HG03460 (cell line): Measurements from ENCODE around the gene KIF20B.

Experiments used
- ATAC-seq: cut with Tn5 transposase; IDR thresholded peaks from one replicate; pipeline ENCODE4 v1.9.1; 2021; ENCODE audit not compliant: unreplicated experiment

Gene KIF20B

DNA sequence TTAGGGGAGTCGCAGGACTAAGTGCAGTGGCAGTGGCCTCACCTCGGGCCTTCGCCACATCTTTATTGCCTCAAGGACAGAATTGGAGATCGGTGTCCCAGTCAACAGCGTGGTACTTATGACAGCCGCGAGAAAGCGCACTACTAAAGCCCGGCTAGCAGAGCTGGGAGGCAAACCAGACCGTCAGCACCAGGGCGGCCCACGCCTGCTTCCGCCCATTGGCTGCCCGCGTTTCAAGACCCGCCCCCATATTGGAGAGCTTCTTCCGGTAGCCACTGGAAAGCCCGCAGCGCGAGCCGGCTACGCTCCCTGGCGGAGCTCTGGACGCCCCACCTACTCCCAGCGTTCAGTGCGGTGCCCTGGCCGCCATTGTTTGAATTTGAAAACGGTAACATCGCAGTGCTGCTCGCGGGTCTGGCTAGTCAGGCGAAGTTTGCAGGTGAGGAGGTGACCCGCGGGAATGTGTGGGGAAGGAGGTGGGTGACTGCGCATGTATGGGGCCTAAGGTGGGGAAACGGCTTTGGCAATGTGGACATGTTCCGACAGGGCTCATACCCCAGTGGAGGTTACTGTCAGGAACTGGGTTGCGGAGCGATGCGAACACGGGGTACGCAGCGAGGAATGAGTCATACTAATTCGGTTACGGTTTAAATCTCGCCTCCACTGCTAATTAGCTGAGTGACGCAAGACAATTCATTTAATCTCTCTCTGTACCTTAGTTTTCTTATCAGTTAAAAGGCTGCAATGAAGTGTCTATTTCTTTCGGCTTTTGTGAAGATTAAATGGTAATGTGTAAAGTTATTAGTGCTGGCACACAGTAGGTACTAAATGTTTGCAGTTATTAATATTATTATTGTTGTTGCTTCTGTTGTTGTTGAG lies at the start of gene KIF20B:
KIF20B (plus strand) TSS at position 349 of the 879 bp plus-strand sequence. CDS start 3,705 bp downstream, outside the sequence.
- ATAC-seq = peak; percentile 97

GRCh38 chr10:89651916-89652573 lies 49.3 kb upstream of the KIF20B start:
- peak; percentile 51 for ATAC-seq

DNA sequence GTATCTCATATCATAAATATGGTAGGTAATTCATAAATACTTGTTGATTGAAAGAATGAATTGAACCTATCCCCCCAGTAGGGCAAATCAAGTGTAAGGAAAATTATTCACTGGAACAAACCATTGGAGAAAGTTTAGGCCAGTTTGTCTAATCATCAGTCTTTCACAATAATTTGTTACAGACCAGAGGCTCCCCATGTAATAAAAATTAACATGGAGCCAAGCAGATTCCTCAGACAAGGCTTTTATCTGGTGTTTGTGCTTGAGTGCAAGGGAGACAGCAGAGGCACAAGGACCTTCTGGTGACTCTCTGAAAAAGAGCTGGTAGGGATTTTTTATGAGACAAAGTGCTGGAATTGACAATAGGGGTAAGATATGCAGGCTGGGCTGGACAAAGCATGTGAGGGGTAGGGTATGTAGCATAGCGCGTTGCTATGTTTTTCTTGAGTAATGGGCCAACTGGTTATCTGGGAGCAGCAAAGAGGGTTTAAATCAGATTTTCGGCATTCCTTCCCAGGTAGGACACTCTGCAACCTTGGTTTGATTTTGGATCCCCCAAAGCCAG lies 48.5 kb upstream of the KIF20B start:
- ATAC-seq = no peak

GRCh38 chr10:89653410-89653869 lies 48.0 kb upstream of the KIF20B start:
- ATAC-seq = peak; percentile 64

DNA sequence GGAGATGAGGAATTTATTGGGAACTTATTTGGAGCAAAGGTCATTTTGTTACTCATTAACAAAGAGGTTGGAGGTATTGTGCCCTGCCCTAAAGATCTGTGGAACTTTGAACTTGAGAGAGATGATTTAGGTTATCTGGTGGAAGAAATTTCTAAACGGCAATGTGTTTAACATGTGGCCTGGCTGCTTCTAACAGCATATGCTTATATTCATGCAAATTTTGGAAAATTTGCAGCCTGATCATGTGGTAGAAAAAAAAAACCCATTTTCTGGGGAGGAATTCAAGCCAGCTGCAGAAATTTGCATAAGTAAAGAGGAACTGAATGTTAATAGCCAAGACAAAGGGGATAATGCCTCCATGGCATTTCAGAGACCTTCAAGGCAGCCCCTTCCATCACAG lies 45.7 kb upstream of the KIF20B start:
- ATAC-seq = no peak

- ATAC-seq = no peak
Measured at GRCh38 chr10:89657302-89657701, 44.1 kb upstream of the KIF20B start.

DNA sequence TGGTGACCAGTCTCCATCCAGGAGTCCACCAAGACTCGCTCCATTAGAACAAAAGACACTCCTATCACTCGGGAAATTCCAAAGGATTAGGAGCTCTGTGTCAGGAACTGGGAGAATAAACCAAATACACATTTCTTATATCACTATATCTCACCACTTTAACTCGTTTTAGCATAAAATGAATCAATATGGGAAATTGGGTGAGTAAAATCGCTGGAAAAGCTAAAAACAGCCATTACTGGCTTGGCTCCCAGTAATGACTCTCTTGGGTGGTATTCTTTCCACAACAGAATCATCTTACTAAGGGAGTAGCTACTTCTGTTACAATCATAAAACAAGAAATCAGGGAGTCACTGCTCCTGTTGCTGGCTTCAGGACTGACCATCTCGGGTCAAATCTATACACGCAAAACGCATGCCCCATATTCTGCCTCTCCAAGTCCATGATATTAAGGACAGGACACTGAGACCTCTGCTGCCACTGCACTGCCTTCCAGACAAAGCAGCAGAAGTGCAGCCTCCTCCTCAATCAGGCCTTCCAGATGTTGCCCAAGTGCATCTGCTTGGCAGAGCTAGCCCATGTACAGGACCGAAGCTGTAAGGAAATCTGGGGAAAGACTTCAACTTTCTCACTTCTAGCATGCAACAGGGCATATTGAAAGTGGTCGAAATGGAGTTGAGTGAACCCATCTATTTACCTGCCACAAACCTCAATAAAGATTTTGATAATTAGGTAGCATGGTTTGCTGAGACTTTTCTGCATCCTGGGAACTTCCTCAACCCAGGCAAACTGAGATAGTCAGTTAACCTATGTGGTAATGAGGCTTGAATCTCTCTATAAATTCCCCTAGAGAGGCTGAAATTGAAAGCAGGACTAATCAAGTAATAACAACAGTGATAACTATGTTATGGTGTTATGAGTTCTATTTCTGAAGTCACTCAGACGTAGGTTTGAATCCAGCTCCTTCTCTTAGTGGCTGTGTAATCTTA lies 42.0 kb upstream of the KIF20B start:
- ATAC-seq = no peak

- ATAC-seq = no peak
Measured at GRCh38 chr10:89662596-89662995, 38.8 kb upstream of the KIF20B start.

GRCh38 chr10:89663144-89663543 lies 38.2 kb upstream of the KIF20B start:
- no peak for ATAC-seq

- no peak for ATAC-seq
Measured at GRCh38 chr10:89664203-89664602, 37.2 kb upstream of the KIF20B start.

DNA sequence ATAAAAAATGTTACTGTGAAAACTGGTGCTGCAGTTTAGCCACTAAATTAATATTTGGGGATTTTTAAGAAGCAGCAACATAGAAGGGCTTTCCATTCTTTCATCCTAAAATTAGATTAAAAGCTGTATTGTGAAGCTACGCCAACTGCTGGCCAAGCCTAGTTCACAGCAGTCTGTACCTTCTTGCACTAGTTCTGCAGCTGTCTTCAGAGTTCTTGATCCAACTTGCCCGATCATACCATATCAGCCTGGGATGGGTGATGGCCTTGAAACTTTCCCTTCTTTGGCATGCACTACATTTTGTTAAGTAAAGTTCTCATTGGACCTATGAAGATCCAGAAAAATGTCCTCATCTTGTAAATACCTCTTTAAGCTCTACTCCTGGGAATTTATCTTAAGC lies 36.1 kb upstream of the KIF20B start:
- ATAC-seq = no peak

DNA sequence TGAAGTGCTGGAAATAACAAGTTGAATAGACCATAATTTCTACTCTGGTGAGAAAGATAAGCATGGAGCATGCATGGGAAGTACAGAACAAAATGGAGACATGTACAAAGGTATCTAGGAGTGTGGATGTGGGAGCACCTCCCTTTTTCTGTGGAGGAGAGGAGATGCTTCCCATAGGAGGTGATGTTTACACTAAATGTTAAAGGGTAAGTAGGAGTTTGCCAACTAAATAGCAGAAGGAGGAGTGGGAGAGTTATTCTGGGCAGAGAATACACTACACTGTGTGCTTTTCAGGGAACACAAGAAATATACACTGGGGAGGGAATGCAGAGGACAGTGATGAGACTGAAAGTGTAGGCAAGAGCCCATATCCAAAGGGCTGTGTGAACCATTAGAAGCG lies 35.3 kb upstream of the KIF20B start:
- no peak for ATAC-seq

- ATAC-seq = no peak
Measured at GRCh38 chr10:89668386-89669071, 32.9 kb upstream of the KIF20B start.

DNA sequence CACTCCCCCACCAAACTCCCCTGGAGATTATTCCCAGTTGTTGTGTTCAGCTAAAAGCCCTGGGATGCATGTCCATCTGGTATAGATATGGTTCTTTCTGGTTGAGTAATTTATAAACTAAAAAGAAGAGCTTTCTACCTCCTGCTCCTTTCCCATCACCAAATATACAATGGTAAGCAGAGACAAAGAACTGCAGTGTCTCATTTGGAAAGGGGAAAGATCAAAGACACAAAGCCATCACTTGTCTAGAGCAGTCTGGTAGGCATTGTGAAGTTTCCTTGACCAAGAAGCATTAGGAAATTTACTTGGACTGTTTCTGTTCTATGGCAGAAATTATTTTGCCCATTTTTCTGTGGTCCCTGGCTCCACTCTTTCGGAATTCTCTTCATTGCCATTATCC lies 31.4 kb upstream of the KIF20B start:
- ATAC-seq = no peak

DNA sequence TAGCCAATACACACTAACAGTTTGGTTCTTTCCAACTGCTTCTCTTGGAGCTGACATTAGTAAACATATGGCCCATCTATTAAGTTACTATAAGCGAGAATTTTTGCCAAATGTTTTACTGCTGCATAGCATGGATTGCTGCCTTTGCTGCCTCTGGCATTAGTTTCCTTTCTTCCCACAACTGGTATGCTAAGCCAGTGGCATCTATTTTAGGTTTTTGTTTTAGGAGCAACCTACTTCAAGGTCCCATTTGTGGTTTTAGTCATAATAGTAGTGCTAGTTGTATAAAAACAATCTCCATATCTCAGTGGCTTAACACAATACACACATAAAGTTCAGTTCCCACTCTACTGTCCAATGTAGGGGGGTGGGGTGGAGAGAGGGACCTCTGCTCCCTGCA lies 30.5 kb upstream of the KIF20B start:
- ATAC-seq = no peak

DNA sequence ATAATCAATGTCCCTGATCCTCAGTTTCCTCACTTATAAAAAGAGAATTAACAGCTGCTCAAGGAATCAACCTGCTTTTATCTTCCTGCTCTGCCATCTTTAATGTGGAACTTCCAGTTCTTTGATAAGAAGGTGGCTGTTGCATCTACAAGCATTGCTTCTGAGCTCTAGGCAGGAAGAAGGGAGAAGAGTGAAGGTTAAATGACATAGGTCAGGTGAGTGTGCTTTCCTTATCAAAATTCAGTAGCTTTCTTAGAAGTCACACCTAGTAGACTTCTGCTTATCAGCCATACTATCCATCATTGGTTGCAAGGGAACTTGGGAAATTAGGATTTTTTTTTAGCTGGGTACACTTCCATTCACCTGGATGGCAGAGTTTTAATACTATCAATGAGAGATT lies 24.0 kb upstream of the KIF20B start:
- no peak for ATAC-seq

GRCh38 chr10:89679986-89680385 lies 21.4 kb upstream of the KIF20B start:
- ATAC-seq = peak; percentile 62

DNA sequence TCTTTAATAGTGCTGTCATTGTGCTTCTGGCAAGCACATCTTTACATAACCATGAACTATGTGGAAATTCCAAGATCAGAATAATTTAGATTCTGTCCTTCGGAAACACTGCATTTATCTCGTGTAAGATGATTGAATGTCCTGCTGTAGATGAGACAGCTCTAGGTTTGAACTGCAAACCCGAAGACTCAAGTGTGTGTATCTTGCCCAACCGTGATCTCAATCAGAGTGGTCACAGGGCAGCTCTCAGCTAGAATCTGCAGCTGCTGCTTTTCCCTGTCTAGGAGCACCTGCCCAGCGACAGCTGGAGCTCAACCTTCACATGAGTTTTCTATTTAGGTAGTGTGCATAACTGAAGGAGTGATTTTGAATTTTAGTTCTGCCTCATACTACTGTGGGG lies 17.5 kb upstream of the KIF20B start:
- ATAC-seq = no peak

GRCh38 chr10:89684604-89685003 lies 16.8 kb upstream of the KIF20B start:
- ATAC-seq = no peak

GRCh38 chr10:89685936-89686335 lies 15.5 kb upstream of the KIF20B start:
- ATAC-seq = no peak
